ENCODE data around the gene NTN1. TPM values are rescaled to one million over a fixed set of nuclear protein-coding genes. Genes with fewer than 3 reads are reported as not detected.

The NTN1 gene
- total and polyA plus RNA-seq, 2 of the 13 experiments (the other 11 are each of a cell fraction or from before 2014, with no cell fraction given) = 0.04 to 0.05 TPM

GRCh38 chr17:9228408-9229159, 207.3 kb downstream of the NTN1 start:
- Histone ChIP-seq H3K4me3 (replicated peaks in 1 of 3; ENCODE audit: insufficient read depth in 1 of 3, low read depth in 2 of 3, low read length in 3 of 3) (no peak overlapping the region), H3K4me2 (ENCODE audit: low read depth, low read length) (no peak overlapping the region), H2AFZ (ENCODE audit: low read length) (no peak overlapping the region), H3K79me2 (ENCODE audit: insufficient read depth, low read length) (no peaks in the 10 kb centered on the region), H3K9me3 (ENCODE audit: low read length) (no peaks in the 10 kb centered on the region), H3K27me3 (ENCODE audit: control insufficient read depth in 1 of 2, insufficient read depth in 2 of 2, low read length in 2 of 2) (peaks cover 9 to 68% of the 10 kb centered on the region in 2 experiments; a peak in 4 of 5 replicates), H3K9ac (ENCODE audit: insufficient read depth, low read depth, low read length) (no peak overlapping the region), H3K27ac (ENCODE audit: extremely low read length, insufficient read depth, low read length) (no peak overlapping the region), H4K20me1 (ENCODE audit: insufficient read depth, low read length) (no peaks in the 10 kb centered on the region), H3K36me3 (replicated peaks in 1 of 2; ENCODE audit: control insufficient read depth in 1 of 2, insufficient read depth in 2 of 2, low read length in 2 of 2) (no peaks in the 10 kb centered on the region), H3K4me1 (ENCODE audit: insufficient read depth, low read length) (no peaks in the 10 kb centered on the region)
- FAIRE-seq = no peak
- no peak for ATAC-seq
- 30% methylated on average over 10 of the region's 16 CpGs for WGBS (ENCODE audit: low lambda C conversion rate)
- no TSS peak for BruUV-seq (replicated peaks)
- DNase-seq (ENCODE audit: low spot score) = no peak
- ChIA-PET POLR2A (no interaction called here), CTCF (ENCODE audit: low intra/inter-chr PET ratio, low total read pairs) (no interaction called here)
- intact Hi-C loops (cut with micrococcal nuclease; ENCODE audit: unreplicated experiment) = no loop called here
- TF ChIP-seq, protein P1, sequence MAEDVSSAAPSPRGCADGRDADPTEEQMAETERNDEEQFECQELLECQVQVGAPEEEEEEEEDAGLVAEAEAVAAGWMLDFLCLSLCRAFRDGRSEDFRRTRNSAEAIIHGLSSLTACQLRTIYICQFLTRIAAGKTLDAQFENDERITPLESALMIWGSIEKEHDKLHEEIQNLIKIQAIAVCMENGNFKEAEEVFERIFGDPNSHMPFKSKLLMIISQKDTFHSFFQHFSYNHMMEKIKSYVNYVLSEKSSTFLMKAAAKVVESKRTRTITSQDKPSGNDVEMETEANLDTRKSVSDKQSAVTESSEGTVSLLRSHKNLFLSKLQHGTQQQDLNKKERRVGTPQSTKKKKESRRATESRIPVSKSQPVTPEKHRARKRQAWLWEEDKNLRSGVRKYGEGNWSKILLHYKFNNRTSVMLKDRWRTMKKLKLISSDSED (CRISPR knock-in tag; IDR thresholded peaks at IDR 0.05) = no peak
- TF ChIP-seq CREB1 (IDR thresholded peaks at IDR 0.05) = no peak
- TF ChIP-seq CREB1 (CRISPR knock-in tag; IDR thresholded peaks at IDR 0.05) = no peak
- TF ChIP-seq GTF3A (CRISPR knock-in tag; conservative IDR thresholded peaks at IDR 0.05) = no peak
- no peak for TF ChIP-seq HOMEZ (CRISPR knock-in tag; IDR thresholded peaks at IDR 0.05; ENCODE audit: low read depth)
- TF ChIP-seq POLR2A (IDR thresholded peaks at IDR 0.05; ENCODE audit: insufficient read depth in 1 of 2, low read depth in 2 of 2, low read length in 2 of 2) = no peak
- TF ChIP-seq, protein P2, sequence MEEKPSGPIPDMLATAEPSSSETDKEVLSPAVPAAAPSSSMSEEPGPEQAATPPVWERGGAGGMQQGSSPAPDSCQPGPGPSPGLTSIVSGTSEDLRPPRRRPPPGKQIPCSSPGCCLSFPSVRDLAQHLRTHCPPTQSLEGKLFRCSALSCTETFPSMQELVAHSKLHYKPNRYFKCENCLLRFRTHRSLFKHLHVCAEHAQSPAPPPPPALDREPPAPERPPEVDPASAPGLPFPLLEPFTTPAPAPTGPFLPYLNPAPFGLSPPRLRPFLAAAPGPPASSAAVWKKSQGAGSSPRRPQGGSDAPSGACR (CRISPR knock-in tag; IDR thresholded peaks at IDR 0.05) = no peak
- TF ChIP-seq, protein P3, sequence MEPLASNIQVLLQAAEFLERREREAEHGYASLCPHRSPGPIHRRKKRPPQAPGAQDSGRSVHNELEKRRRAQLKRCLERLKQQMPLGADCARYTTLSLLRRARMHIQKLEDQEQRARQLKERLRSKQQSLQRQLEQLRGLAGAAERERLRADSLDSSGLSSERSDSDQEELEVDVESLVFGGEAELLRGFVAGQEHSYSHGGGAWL (CRISPR knock-in tag; IDR thresholded peaks at IDR 0.05) = no peak
- TF ChIP-seq ZNF510 (CRISPR knock-in tag; IDR thresholded peaks at IDR 0.05; ENCODE audit: low read depth) = no peak
- TF ChIP-seq FOXM1 (CRISPR knock-in tag; IDR thresholded peaks at IDR 0.05) = no peak
- TF ChIP-seq ZNF230 (CRISPR knock-in tag; IDR thresholded peaks at IDR 0.05) = no peak
- in situ Hi-C loops (cut with HindIII; ENCODE audit: extremely low pct_ligation_motif_present, low pct_unique_long_range_greater_than_20kb) = no loop called here

Data from HepG2 (cell line).